Stomach (tissue), 4 donors: ENCODE measurements around the gene GATA2.

Experiments used
- POLR2A ChIP-seq, 4 donors: fragments of 450-650 bp; IDR thresholded peaks; one replicate each; pipeline ENCODE4 v1.6.1; 2016; ENCODE audit warnings: antibody characterized with exemption in 4 of 4, control low read depth in 2 of 4, mild to moderate bottlenecking in 1 of 4, moderate library complexity in 1 of 4
- POLR2AphosphoS5 ChIP-seq, 3 donors: sonication (generic); formaldehyde crosslinking; IDR thresholded peaks; one replicate each; pipeline ENCODE4 v1.6.1; 2016; ENCODE audit warnings: antibody characterized with exemption in 3 of 3

DNA sequence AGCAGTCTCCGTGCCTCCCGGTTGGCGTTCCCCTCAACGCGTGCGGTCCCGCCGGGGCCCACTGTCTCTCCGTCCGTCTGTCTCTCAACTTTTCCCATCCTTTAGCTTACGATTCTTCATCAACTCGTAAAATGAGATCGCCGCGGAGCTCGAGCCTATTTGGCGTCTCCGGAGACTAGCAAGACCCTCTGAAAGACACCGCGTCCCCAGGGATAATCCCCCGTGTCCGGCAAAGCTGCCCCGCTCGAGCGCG, 3.4 kb downstream of the GATA2 start:
- no peak for TF ChIP-seq POLR2A (IDR thresholded peaks at IDR 0.05)
- no peak for TF ChIP-seq POLR2AphosphoS5 (IDR thresholded peaks at IDR 0.05)
